ENCODE results near the gene C1QTNF8.

The C1QTNF8 gene

DNA sequence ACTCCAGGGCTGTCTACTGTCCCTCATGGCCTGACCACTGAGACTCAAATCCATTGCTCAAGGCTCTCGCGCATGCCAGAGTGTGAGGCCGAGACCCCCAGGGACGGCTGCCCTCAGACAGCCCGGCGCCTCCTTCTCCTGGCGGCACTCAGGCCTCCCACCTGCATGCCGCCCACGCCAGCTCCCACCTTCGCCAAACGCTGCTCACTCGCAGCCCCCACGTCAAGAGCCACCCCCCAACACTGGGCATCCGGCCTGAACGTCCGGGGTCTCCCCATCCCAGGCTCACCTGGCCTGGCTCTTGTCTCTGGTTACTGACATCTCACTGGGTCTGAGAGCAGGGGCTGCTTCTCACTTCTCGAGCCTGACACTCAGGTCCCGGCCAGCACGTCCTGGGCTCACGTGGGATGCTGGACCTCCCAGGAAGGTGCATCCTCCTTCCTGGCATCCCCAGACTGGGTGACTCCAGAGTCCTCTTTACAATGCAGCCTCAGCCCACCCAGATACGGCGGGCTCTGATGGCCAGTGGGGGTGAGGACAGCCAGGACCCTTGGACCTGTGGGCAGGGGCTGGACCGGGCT is 44.6 kb upstream of the C1QTNF8 start:
- peak overlapping the region; percentile 89 for H3K14ac ChIP-seq (ENCODE audit: low read length)
- peak overlapping the region; percentile 85 for H3K18ac ChIP-seq (ENCODE audit: low read length)
- H4K91ac ChIP-seq (ENCODE audit: low read depth, low read length, poor library complexity) = no peak overlapping the region
- H3K4me1 ChIP-seq (ENCODE audit: control insufficient read depth in 2 of 2, insufficient read depth in 1 of 2, low read depth in 1 of 2, low read length in 2 of 2) = peaks cover 11 to 19% of the 10 kb centered on the region in 2 donors
- DNase-seq (ENCODE audit: low spot score) = no peak
- no peak overlapping the region for H4K8ac ChIP-seq (ENCODE audit: low read depth, low read length)
- peaks cover 0 to 30% (median 1%) of the 10 kb centered on the region in 3 experiments for H3K27me3 ChIP-seq (ENCODE audit: control insufficient read depth in 3 of 3, insufficient read depth in 3 of 3, low read depth in 1 of 3, low read length in 3 of 3)
- H2BK120ac ChIP-seq (ENCODE audit: low read depth, low read length) = no peak overlapping the region
- peak overlapping the region; percentile 84 for H2AK5ac ChIP-seq (ENCODE audit: low read depth, low read length)
- no peak overlapping the region for H2AFZ ChIP-seq (ENCODE audit: low read length)
- no peak overlapping the region for H3K4me3 ChIP-seq (ENCODE audit: low read length in 2 of 2)
- H3K23ac ChIP-seq (ENCODE audit: low read depth, low read length, poor library complexity) = peak overlapping the region; percentile 25
- H3K27ac ChIP-seq (replicated peaks; ENCODE audit: low read length) = no peak overlapping the region
- no peak overlapping the region for H2BK5ac ChIP-seq (ENCODE audit: low read length)
- peak overlapping the region; percentile 30 for H2BK12ac ChIP-seq (ENCODE audit: low read length)
- no peak overlapping the region for H3K9ac ChIP-seq (ENCODE audit: low read depth, low read length, poor library complexity)
- H3K4ac ChIP-seq (ENCODE audit: low read length) = peak overlapping the region; percentile 53
- no peaks in the 10 kb centered on the region for H3K9me3 ChIP-seq (replicated peaks in 1 of 2; ENCODE audit: control insufficient read depth in 2 of 2, insufficient read depth in 1 of 2, low read depth in 1 of 2, low read length in 2 of 2)
- H3K36me3 ChIP-seq (replicated peaks in 1 of 2; ENCODE audit: control insufficient read depth in 2 of 2, insufficient read depth in 2 of 2, low read length in 2 of 2) = no peaks in the 10 kb centered on the region
- H3K79me1 ChIP-seq (ENCODE audit: low read depth, low read length) = peaks cover 2% of the 10 kb centered on the region
- peak overlapping the region; percentile 37 for H2BK15ac ChIP-seq (ENCODE audit: low read length)
- no peak overlapping the region for H3K4me2 ChIP-seq (ENCODE audit: insufficient read depth, low read length, poor library complexity, severe bottlenecking)
- WGBS, 2 donors (ENCODE audit: extremely low coverage in 2 of 2, insufficient read length in 2 of 2, insufficient replicate concordance in 1 of 2) = no CpG with 5 or more reads among the region's 23 CpGs

DNA sequence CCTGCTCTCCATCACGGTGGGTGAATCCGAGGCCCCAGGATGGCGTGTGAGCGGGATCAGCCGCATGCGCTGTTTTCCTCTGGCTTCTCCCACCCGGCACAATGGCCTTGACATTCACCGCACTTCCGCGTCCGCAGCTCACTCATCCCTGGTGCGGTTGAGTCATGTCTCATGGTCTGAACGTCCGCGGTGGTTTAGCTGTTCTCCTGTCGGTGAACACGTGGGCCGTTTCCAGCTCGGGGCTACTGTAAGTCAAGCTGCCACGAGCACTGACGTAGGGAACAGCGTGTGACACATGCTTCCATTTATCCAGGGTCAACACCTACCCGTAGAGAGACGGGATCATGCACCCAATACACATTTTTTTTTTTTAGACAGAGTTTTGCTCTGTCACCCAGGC is 41.6 kb upstream of the C1QTNF8 start:
- no peaks in the 10 kb centered on the region for H3K36me3 ChIP-seq (replicated peaks in 1 of 2; ENCODE audit: control insufficient read depth in 2 of 2, insufficient read depth in 2 of 2, low read length in 2 of 2)
- no peak overlapping the region for H2AFZ ChIP-seq (ENCODE audit: low read length)
- H3K27me3 ChIP-seq (ENCODE audit: control insufficient read depth in 3 of 3, insufficient read depth in 3 of 3, low read depth in 1 of 3, low read length in 3 of 3) = peaks cover 0 to 30% (median 1%) of the 10 kb centered on the region in 3 experiments
- H2BK12ac ChIP-seq (ENCODE audit: low read length) = no peak overlapping the region
- no peak overlapping the region for H2BK5ac ChIP-seq (ENCODE audit: low read length)
- no CpG with 5 or more reads among the region's 24 CpGs for WGBS, 2 donors (ENCODE audit: extremely low coverage in 2 of 2, insufficient read length in 2 of 2, insufficient replicate concordance in 1 of 2)
- H4K8ac ChIP-seq (ENCODE audit: low read depth, low read length) = no peak overlapping the region
- peaks cover 2% of the 10 kb centered on the region for H3K79me1 ChIP-seq (ENCODE audit: low read depth, low read length)
- peak overlapping the region; percentile 52 for H2AK5ac ChIP-seq (ENCODE audit: low read depth, low read length)
- H3K4me3 ChIP-seq (ENCODE audit: low read length in 2 of 2) = no peak overlapping the region
- no peak overlapping the region for H4K91ac ChIP-seq (ENCODE audit: low read depth, low read length, poor library complexity)
- no peak overlapping the region for H3K23ac ChIP-seq (ENCODE audit: low read depth, low read length, poor library complexity)
- no peak overlapping the region for H3K27ac ChIP-seq (replicated peaks; ENCODE audit: low read length)
- peak overlapping the region; percentile 64 for H2BK15ac ChIP-seq (ENCODE audit: low read length)
- no peak overlapping the region for H3K9ac ChIP-seq (ENCODE audit: low read depth, low read length, poor library complexity)
- H3K4me1 ChIP-seq (ENCODE audit: control insufficient read depth in 2 of 2, insufficient read depth in 1 of 2, low read depth in 1 of 2, low read length in 2 of 2) = no peaks in the 10 kb centered on the region
- H2BK120ac ChIP-seq (ENCODE audit: low read depth, low read length) = no peak overlapping the region
- no peak overlapping the region for H3K14ac ChIP-seq (ENCODE audit: low read length)
- no peaks in the 10 kb centered on the region for H3K9me3 ChIP-seq (replicated peaks in 1 of 2; ENCODE audit: control insufficient read depth in 2 of 2, insufficient read depth in 1 of 2, low read depth in 1 of 2, low read length in 2 of 2)
- H3K4ac ChIP-seq (ENCODE audit: low read length) = peak overlapping the region; percentile 66
- peak overlapping the region; percentile 57 for H3K18ac ChIP-seq (ENCODE audit: low read length)
- H3K4me2 ChIP-seq (ENCODE audit: insufficient read depth, low read length, poor library complexity, severe bottlenecking) = no peak overlapping the region
- DNase-seq (ENCODE audit: low spot score) = no peak

DNA sequence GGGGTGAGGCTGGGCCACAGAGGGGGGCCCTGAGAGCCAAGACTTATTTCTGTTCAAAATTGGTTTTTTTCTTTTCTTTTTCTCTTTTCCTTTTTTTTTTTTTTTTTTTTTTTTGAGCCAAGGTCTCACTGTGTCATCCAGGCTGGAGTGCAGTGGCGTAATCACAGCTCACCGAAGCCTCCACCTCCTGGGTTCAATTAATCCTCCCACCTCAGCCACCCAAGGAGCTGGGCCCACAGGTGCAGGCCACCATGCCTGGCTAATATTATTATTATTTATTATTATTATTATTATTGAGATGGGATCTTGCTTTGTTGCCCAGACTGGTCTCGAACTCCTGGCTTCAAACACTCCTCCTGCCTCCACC is 39.4 kb upstream of the C1QTNF8 start:
- Histone ChIP-seq H4K8ac (ENCODE audit: low read depth, low read length) (no peak overlapping the region), H3K14ac (ENCODE audit: low read length) (no peak overlapping the region), H2BK15ac (ENCODE audit: low read length) (no peak overlapping the region), H4K91ac (ENCODE audit: low read depth, low read length, poor library complexity) (no peak overlapping the region), H3K4ac (ENCODE audit: low read length) (no peak overlapping the region), H3K9me3 (replicated peaks in 1 of 2; ENCODE audit: control insufficient read depth in 2 of 2, insufficient read depth in 1 of 2, low read depth in 1 of 2, low read length in 2 of 2) (no peaks in the 10 kb centered on the region), H3K4me2 (ENCODE audit: insufficient read depth, low read length, poor library complexity, severe bottlenecking) (no peak overlapping the region), H3K18ac (ENCODE audit: low read length) (no peak overlapping the region), H2BK5ac (ENCODE audit: low read length) (no peak overlapping the region), H2BK120ac (ENCODE audit: low read depth, low read length) (no peak overlapping the region), H3K27me3 (ENCODE audit: control insufficient read depth in 3 of 3, insufficient read depth in 3 of 3, low read depth in 1 of 3, low read length in 3 of 3) (peaks cover 0 to 31% (median 1%) of the 10 kb centered on the region in 3 experiments), H3K79me1 (ENCODE audit: low read depth, low read length) (peaks cover 5% of the 10 kb centered on the region), H2AFZ (ENCODE audit: low read length) (no peak overlapping the region), H3K27ac (replicated peaks; ENCODE audit: low read length) (no peak overlapping the region), H2BK12ac (ENCODE audit: low read length) (no peak overlapping the region), H3K36me3 (replicated peaks in 1 of 2; ENCODE audit: control insufficient read depth in 2 of 2, insufficient read depth in 2 of 2, low read length in 2 of 2) (no peaks in the 10 kb centered on the region), H3K4me1 (ENCODE audit: control insufficient read depth in 2 of 2, insufficient read depth in 1 of 2, low read depth in 1 of 2, low read length in 2 of 2) (no peaks in the 10 kb centered on the region), H3K4me3 (ENCODE audit: low read length in 2 of 2) (no peak overlapping the region), H3K9ac (ENCODE audit: low read depth, low read length, poor library complexity) (no peak overlapping the region), H3K23ac (ENCODE audit: low read depth, low read length, poor library complexity) (no peak overlapping the region), H2AK5ac (ENCODE audit: low read depth, low read length) (no peak overlapping the region)
- no CpG with 5 or more reads among the region's 3 CpGs for WGBS, 2 donors (ENCODE audit: extremely low coverage in 2 of 2, insufficient read length in 2 of 2, insufficient replicate concordance in 1 of 2)
- no peak for DNase-seq (ENCODE audit: low spot score)

DNA sequence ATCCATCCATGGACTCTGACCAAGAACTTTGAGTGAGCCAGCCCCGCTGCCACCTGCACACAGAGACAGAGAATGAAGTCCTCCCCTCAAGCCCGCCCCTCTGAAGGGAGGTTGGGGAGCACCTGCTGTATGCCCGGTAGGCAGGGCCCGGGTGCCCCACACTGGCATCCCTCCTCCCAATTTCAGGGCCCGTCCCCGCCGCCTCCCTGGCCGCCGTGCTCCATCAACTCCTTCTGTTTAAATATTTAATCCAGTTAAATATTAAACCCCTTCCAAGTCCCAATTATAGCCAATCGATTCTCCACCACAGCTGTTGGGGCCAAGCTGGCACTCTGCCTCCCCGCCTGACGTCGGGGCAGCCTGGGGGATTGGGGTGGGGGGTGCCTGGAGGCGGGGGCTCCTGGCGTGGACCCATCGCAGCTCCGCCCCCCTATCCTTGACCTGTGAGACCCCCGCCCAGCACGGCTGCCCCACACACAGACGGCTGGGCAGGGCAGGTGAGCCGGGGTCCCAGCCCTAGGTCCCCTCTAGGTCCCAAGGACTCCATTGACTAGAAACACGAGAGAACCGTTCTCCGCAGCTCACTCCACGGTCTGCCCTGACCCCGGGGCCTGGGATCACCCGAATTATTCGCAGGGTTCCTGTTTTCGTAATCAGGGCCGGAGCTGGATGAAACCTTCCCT is 38.9 kb upstream of the C1QTNF8 start:
- Histone ChIP-seq H3K14ac (ENCODE audit: low read length) (no peak overlapping the region), H2BK120ac (ENCODE audit: low read depth, low read length) (no peak overlapping the region), H3K9ac (ENCODE audit: low read depth, low read length, poor library complexity) (no peak overlapping the region), H4K8ac (ENCODE audit: low read depth, low read length) (no peak overlapping the region), H3K4me2 (ENCODE audit: insufficient read depth, low read length, poor library complexity, severe bottlenecking) (no peak overlapping the region), H3K23ac (ENCODE audit: low read depth, low read length, poor library complexity) (no peak overlapping the region), H2AFZ (ENCODE audit: low read length) (no peak overlapping the region), H3K79me1 (ENCODE audit: low read depth, low read length) (peaks cover 5% of the 10 kb centered on the region), H2BK12ac (ENCODE audit: low read length) (no peak overlapping the region), H3K4ac (ENCODE audit: low read length) (no peak overlapping the region), H2BK5ac (ENCODE audit: low read length) (peak overlapping the region; percentile 75), H2AK5ac (ENCODE audit: low read depth, low read length) (no peak overlapping the region), H3K18ac (ENCODE audit: low read length) (no peak overlapping the region), H3K36me3 (replicated peaks in 1 of 2; ENCODE audit: control insufficient read depth in 2 of 2, insufficient read depth in 2 of 2, low read length in 2 of 2) (no peaks in the 10 kb centered on the region), H3K27me3 (ENCODE audit: control insufficient read depth in 3 of 3, insufficient read depth in 3 of 3, low read depth in 1 of 3, low read length in 3 of 3) (peaks cover 0 to 31% (median 1%) of the 10 kb centered on the region in 3 experiments), H4K91ac (ENCODE audit: low read depth, low read length, poor library complexity) (no peak overlapping the region), H2BK15ac (ENCODE audit: low read length) (peak overlapping the region; percentile 25), H3K4me1 (ENCODE audit: control insufficient read depth in 2 of 2, insufficient read depth in 1 of 2, low read depth in 1 of 2, low read length in 2 of 2) (no peaks in the 10 kb centered on the region), H3K27ac (replicated peaks; ENCODE audit: low read length) (no peak overlapping the region), H3K9me3 (replicated peaks in 1 of 2; ENCODE audit: control insufficient read depth in 2 of 2, insufficient read depth in 1 of 2, low read depth in 1 of 2, low read length in 2 of 2) (peaks cover 0 to under 1% of the 10 kb centered on the region in 2 donors), H3K4me3 (ENCODE audit: low read length in 2 of 2) (no peak overlapping the region)
- DNase-seq (ENCODE audit: low spot score) = no peak
- WGBS, 2 donors (ENCODE audit: extremely low coverage in 2 of 2, insufficient read length in 2 of 2, insufficient replicate concordance in 1 of 2) = no CpG with 5 or more reads among the region's 30 CpGs

All from neuronal stem cell (in vitro differentiated cells).